Progenitor cell of endocrine pancreas (in vitro differentiated cells): ENCODE data around the gene SLC38A1. TPM values are rescaled to one million over a fixed set of nuclear protein-coding genes. Genes with fewer than 3 reads are reported as not detected.

Source experiments
- DNase-seq: peaks from one replicate; pipeline ENCODE4 v3.0.0; 2021; ENCODE audit warnings: low spot score; ENCODE audit not compliant: unreplicated experiment
- H3K27ac Mint-ChIP-seq: 2 replicates; pipeline ENCODE4 v1.8.0; 2021; ENCODE audit warnings: mild to moderate bottlenecking, moderate library complexity, mixed read lengths
- H3K27me3 Mint-ChIP-seq: 2 replicates; pipeline ENCODE4 v1.8.0; 2021; ENCODE audit warnings: mixed read lengths
- H3K36me3 Mint-ChIP-seq: 2 replicates; pipeline ENCODE4 v1.8.0; 2022; ENCODE audit warnings: mixed read lengths; ENCODE audit not compliant: insufficient read depth
- H3K4me1 Mint-ChIP-seq: 2 replicates; pipeline ENCODE4 v1.8.0; 2021; ENCODE audit warnings: low read depth, mixed read lengths
- H3K4me3 Mint-ChIP-seq: 2 replicates; pipeline ENCODE4 v1.8.0; 2021; ENCODE audit warnings: low read depth, mild to moderate bottlenecking, moderate library complexity, mixed read lengths
- H3K9me3 Mint-ChIP-seq: 2 replicates; pipeline ENCODE4 v1.8.0; 2021; ENCODE audit warnings: low read depth, mixed read lengths
- long read RNA-seq: library from polyadenylated mRNA; unstranded; transcript quantifications from one replicate; pipeline ENCODE4 v2.0.0, GENCODE V29; 2020
- total RNA-seq: library from RNA; stranded (reverse); gene quantifications from 2 replicates; pipeline ENCODE4 v1.2.1, GENCODE V29; 2021
- TF ChIP-seq, protein P1 (sequence below): fragments of 200-600 bp; sonication (generic); IDR thresholded peaks from one replicate; pipeline ENCODE4 v1.5.0; 2021; ENCODE audit warnings: antibody characterized with exemption, mild to moderate bottlenecking; ENCODE audit not compliant: unreplicated experiment

SLC38A1 gene
- 144 and 146 TPM in 2 replicates for total RNA-seq
- long read RNA-seq, full-length matches to known transcripts: 310 of 480 reads
- long read RNA-seq, partial matches to known transcripts: 17 of 480 reads
- long read RNA-seq, other reads (novel, unspliced or antisense): 153 of 480 reads

DNA sequence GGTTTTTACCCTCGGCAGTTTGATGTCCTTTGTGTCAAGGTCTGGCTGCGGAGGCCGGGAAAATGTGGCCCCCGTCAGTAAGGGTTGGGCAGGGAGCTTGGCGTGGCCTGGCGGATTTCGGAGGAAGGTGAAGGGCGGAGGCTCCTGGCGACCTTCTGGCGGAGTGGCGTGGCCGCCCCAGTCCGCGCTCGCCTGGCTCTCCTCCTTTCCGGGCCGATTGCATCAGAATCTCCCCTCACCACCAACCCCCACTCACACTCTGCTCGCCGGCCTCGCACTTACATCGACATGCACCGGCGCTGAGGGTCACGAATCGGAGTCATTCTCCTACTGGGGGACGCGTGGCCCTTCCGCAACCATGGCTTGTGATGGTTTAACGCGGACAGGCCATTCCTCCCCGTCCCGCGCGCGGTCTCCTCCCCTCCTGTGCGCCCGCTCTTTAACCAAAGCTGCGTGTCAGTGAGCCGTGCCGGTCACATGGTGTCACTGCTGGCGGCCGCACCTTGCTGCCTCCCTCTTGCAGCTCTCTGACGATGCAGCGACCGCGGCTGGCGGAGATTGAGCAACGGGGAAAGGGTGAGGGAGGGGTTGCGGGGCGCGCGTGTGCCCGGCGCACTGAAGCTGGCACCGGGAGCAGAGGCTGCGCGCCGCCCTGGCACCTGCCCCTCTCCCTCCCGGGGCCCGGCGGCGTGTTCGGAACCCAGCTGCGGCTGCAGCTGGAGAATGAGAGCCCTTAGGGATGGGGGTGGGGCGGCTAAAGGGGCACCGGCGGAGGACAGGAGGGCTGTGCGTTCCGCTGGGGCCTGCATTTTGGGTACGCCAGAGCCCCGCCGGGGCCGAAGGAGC lies at the start of gene SLC38A1:
SLC38A1 (minus strand) TSS at position 461 of the 846 bp plus-strand sequence. CDS start 29,243 bp downstream, outside the sequence.
- H3K36me3 Mint-ChIP-seq: no peaks in the 10 kb centered on the region
- no peak within 1 kb of the TSS for H3K4me3 Mint-ChIP-seq
- no peaks in the 10 kb centered on the region for H3K9me3 Mint-ChIP-seq
- TF ChIP-seq, protein P1, sequence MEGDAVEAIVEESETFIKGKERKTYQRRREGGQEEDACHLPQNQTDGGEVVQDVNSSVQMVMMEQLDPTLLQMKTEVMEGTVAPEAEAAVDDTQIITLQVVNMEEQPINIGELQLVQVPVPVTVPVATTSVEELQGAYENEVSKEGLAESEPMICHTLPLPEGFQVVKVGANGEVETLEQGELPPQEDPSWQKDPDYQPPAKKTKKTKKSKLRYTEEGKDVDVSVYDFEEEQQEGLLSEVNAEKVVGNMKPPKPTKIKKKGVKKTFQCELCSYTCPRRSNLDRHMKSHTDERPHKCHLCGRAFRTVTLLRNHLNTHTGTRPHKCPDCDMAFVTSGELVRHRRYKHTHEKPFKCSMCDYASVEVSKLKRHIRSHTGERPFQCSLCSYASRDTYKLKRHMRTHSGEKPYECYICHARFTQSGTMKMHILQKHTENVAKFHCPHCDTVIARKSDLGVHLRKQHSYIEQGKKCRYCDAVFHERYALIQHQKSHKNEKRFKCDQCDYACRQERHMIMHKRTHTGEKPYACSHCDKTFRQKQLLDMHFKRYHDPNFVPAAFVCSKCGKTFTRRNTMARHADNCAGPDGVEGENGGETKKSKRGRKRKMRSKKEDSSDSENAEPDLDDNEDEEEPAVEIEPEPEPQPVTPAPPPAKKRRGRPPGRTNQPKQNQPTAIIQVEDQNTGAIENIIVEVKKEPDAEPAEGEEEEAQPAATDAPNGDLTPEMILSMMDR: no peak
- peak; percentile 72 for DNase-seq
- peaks cover 11% of the 10 kb centered on the region for H3K4me1 Mint-ChIP-seq
- no peak within 1 kb of the TSS for H3K27ac Mint-ChIP-seq
- no peaks in the 10 kb centered on the region for H3K27me3 Mint-ChIP-seq

DNA sequence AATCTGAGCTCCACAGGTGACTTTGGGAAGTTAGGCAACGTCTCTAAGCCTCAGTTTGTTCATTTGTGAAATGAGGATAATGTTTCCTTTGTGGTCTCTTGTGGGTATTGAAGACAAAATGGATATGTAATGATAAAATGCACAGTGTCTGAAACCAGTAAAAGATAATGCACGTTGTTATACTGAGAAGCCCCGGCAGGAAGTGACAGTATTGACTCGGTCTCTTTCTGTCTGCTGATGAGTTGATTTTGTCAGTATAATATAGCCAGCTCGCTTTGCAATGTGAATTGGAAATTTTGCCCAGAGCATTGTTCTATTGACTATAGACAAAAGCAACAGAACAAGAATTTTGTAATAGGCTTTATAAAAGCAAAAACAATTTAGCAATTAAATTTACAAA lies 49.2 kb upstream of the SLC38A1 start:
- DNase-seq: no peak
- peaks cover 6% of the 10 kb centered on the region for H3K9me3 Mint-ChIP-seq
- H3K4me3 Mint-ChIP-seq: no peak overlapping the region
- TF ChIP-seq, protein P1: no peak
- no peaks in the 10 kb centered on the region for H3K36me3 Mint-ChIP-seq
- H3K27ac Mint-ChIP-seq: no peak overlapping the region
- no peaks in the 10 kb centered on the region for H3K27me3 Mint-ChIP-seq
- no peaks in the 10 kb centered on the region for H3K4me1 Mint-ChIP-seq

DNA sequence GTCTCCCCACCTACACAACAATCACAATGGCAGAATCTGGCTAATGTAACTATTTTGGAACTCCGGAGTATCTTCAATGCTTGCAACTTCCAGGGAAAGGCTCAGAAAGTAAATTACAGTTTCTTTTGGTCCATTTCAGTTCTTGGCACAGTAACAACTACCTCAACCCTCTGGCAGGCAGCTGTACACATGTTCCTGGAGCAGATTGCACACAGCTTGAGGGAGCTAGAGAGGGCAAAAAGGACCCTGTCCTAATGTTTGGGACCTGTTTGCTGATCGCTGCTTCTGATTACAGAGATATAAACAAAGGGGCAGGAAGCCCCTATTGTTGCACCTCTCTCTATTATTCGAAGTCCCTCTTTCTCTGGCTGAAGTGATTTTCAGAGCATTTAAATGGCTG lies 35.2 kb upstream of the SLC38A1 start:
- H3K27me3 Mint-ChIP-seq: no peaks in the 10 kb centered on the region
- TF ChIP-seq, protein P1: no peak
- DNase-seq: no peak

DNA sequence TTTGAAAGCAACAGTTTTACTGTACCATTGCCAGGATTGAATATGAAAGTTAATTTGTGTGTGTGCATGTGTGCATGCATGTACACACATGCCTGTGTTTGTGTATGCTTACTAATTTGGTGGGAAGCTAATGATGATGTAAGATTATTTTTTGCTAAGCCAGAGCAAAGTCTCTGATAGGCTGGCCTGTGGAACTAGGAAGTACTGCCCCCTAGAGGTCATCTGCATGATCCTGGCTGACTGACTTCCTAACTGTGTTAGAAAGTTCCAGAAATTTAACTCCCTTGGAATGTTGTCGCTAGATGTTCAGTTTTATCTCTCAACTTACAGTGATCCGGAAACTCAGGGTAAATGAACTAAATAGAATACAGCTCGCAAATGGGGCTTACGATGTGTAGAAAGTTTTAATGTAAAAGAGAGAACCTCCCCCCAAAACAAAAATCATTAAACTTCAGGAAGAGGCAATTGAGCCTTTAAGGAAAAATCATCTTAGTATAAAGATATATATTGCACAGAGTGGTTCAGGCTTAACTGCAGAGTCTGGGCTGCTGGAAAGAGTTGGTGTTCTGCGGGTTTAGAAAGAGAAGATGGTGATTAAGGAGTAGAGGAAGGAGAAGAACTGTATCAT lies 34.3 kb upstream of the SLC38A1 start:
- H3K27me3 Mint-ChIP-seq: no peaks in the 10 kb centered on the region
- no peak overlapping the region for H3K4me3 Mint-ChIP-seq
- no peak overlapping the region for H3K27ac Mint-ChIP-seq
- no peak for DNase-seq
- TF ChIP-seq, protein P1: peak; percentile 51
- H3K9me3 Mint-ChIP-seq: peaks cover 13% of the 10 kb centered on the region
- H3K4me1 Mint-ChIP-seq: peaks cover 17% of the 10 kb centered on the region
- H3K36me3 Mint-ChIP-seq: peaks cover 2% of the 10 kb centered on the region

More for the DNA sequence above, 35.2 kb upstream of the SLC38A1 start:
- H3K4me3 Mint-ChIP-seq: no peak overlapping the region
- H3K27ac Mint-ChIP-seq: no peak overlapping the region
- peaks cover 19% of the 10 kb centered on the region for H3K9me3 Mint-ChIP-seq
- peaks cover 2% of the 10 kb centered on the region for H3K36me3 Mint-ChIP-seq
- H3K4me1 Mint-ChIP-seq: peaks cover 15% of the 10 kb centered on the region

DNA sequence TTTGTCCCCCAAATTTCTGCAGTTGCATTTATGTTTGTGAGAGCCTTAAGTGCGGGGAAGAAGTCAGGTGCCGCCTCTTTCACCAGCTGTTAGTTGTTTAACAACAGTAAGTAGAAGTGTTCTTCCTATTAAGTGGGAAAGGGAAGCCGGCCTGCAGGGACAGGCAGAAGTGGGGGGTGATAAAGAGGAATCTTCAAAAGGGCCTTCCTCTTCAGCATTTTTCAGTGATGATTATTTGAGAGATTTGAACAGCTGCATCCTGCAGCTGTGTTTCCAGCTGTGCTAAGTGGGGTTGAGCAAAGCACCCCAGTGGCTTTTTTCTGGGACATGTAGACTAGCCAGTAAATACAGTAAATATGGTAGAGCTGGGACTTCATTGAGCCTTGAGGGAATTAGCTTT lies 32.1 kb upstream of the SLC38A1 start:
- H3K27ac Mint-ChIP-seq: no peak overlapping the region

More for the DNA sequence above, 32.1 kb upstream of the SLC38A1 start:
- Mint-ChIP-seq H3K9me3 (peaks cover 7% of the 10 kb centered on the region), H3K36me3 (no peaks in the 10 kb centered on the region), H3K4me1 (peaks cover 17% of the 10 kb centered on the region), H3K4me3 (no peak overlapping the region), H3K27me3 (peaks cover 4% of the 10 kb centered on the region)
- DNase-seq: no peak
- TF ChIP-seq, protein P1: no peak
